ENCODE results near the gene TP53.

The TP53 gene

GRCh38 chr17:7685533-7686221 is 1.6 kb downstream of the TP53 start (continued):
- TF ChIP-seq ZNF571 (tag by site-specific recombination; IDR thresholded peaks at IDR 0.05) (no peak), KLF8 (tag by site-specific recombination; IDR thresholded peaks at IDR 0.05) (peak; percentile 48), ATF2 (tag by site-specific recombination; IDR thresholded peaks at IDR 0.05; ENCODE audit: low read depth) (peak; percentile 96), SP3 (tag by site-specific recombination; IDR thresholded peaks at IDR 0.05) (peak; percentile 87), ZIC2 (tag by site-specific recombination; IDR thresholded peaks at IDR 0.05) (peak; percentile 11; the same call in 1 of the 2 replicates), ZNF692 (tag by site-specific recombination; IDR thresholded peaks at IDR 0.05) (no peak), ZBTB44 (tag by site-specific recombination; IDR thresholded peaks at IDR 0.05) (no peak; the same call in 1 of the 2 replicates), SP2 (tag by site-specific recombination; IDR thresholded peaks at IDR 0.05) (peak; percentile 88), ZBTB11 (tag by site-specific recombination; conservative IDR thresholded peaks at IDR 0.05; ENCODE audit: low read depth) (peak; percentile 98), ZNF394 (tag by site-specific recombination; IDR thresholded peaks at IDR 0.05; ENCODE audit: borderline replicate concordance) (0 out of 2 replicates have a peak, but pooled peaks have one; percentile 20), ZNF660 (tag by site-specific recombination; IDR thresholded peaks at IDR 0.05) (no peak; the same call in none of the 2 replicates), GLI4 (tag by site-specific recombination; IDR thresholded peaks at IDR 0.05) (no peak), KLF16 (tag by site-specific recombination; IDR thresholded peaks at IDR 0.05) (0 out of 2 replicates have a peak, but pooled peaks have one; percentile 68), ZBTB1 (tag by site-specific recombination; IDR thresholded peaks at IDR 0.05) (no peak), ZBTB49 (tag by site-specific recombination; IDR thresholded peaks at IDR 0.05; ENCODE audit: low read depth) (no peak), ZNF138 (tag by site-specific recombination; IDR thresholded peaks at IDR 0.05; ENCODE audit: borderline replicate concordance) (no peak), IKZF3 (tag by site-specific recombination; IDR thresholded peaks at IDR 0.05) (peak; percentile 86), ZNF792 (tag by site-specific recombination; IDR thresholded peaks at IDR 0.05) (0 out of 2 replicates have a peak, but pooled peaks have one; percentile 58), ZNF488 (tag by site-specific recombination; IDR thresholded peaks at IDR 0.05) (no peak), ZNF600 (tag by site-specific recombination; IDR thresholded peaks at IDR 0.05) (peak; percentile 92), ZNF707 (tag by site-specific recombination; IDR thresholded peaks at IDR 0.05) (no peak), ZNF560 (tag by site-specific recombination; IDR thresholded peaks at IDR 0.05; ENCODE audit: borderline replicate concordance) (no peak), OSR2 (tag by site-specific recombination; IDR thresholded peaks at IDR 0.05) (no peak), ZNF449 (tag by site-specific recombination; IDR thresholded peaks at IDR 0.05) (0 out of 2 replicates have a peak, but pooled peaks have one; percentile 12), ZFP37 (tag by site-specific recombination; IDR thresholded peaks at IDR 0.05) (no peak; the same call in none of the 2 replicates)
